HepG2 (cell line): ENCODE data around the gene TMIGD3. TPM values are rescaled to one million over a fixed set of nuclear protein-coding genes. Genes with fewer than 3 reads are reported as not detected.

Experiments used
- ADNP ChIP-seq: sonication (generic); formaldehyde crosslinking; IDR thresholded peaks from 2 replicates; pipeline ENCODE4 v1.4.0; 2020; ENCODE audit warnings: missing genetic modification reagents
- AKAP8 ChIP-seq: sonication (generic); formaldehyde crosslinking; IDR thresholded peaks from 2 replicates; pipeline ENCODE4 v1.5.1; 2020; ENCODE audit warnings: mild to moderate bottlenecking, missing genetic modification reagents
- CREB1 ChIP-seq, 2 experiments: fragments of 450-650 bp in 1 of 2; IDR thresholded peaks; 2 replicates each; pipeline ENCODE4 v1.6.1; 2016 to 2017; ENCODE audit warnings: control low read depth in 1 of 2, mild to moderate bottlenecking in 1 of 2, missing compliant biosample characterization in 1 of 2, missing genetic modification characterization in 1 of 2
- DNMT3B ChIP-seq: conservative IDR thresholded peaks from 2 replicates; pipeline ENCODE4 v1.6.1; 2016; ENCODE audit warnings: missing biosample characterization, control low read depth
- FOXA3 ChIP-seq: IDR thresholded peaks from 2 replicates; pipeline ENCODE4 v1.6.1; 2016; ENCODE audit warnings: missing genetic modification reagents, missing compliant biosample characterization
- HMG20B ChIP-seq: conservative IDR thresholded peaks from 2 replicates; pipeline ENCODE4 v1.6.1; 2016; ENCODE audit warnings: missing genetic modification reagents, missing compliant biosample characterization
- NR3C1 ChIP-seq: sonication (generic); formaldehyde crosslinking; IDR thresholded peaks from 2 replicates; pipeline ENCODE4 v1.4.0; 2020; ENCODE audit warnings: missing genetic modification reagents
- SKI ChIP-seq: fragments of 450-650 bp; IDR thresholded peaks from one replicate; pipeline ENCODE4 v1.6.1; 2018; ENCODE audit warnings: mild to moderate bottlenecking; ENCODE audit not compliant: partially characterized antibody
- SMARCE1 ChIP-seq: fragments of 450-650 bp; IDR thresholded peaks from 2 replicates; pipeline ENCODE4 v1.6.1; 2017; ENCODE audit warnings: borderline replicate concordance
- SMC3 ChIP-seq: IDR thresholded peaks from 2 replicates; pipeline ENCODE4 v1.6.1; 2011; ENCODE audit warnings: low read length, improper control_type of control experiment
- SRSF4 ChIP-seq: fragments of 200-400 bp; formaldehyde crosslinking; IDR thresholded peaks from one replicate; pipeline ENCODE4 v1.6.1; 2018; ENCODE audit warnings: mild to moderate bottlenecking, low read depth, low read length, moderate library complexity; ENCODE audit not compliant: poor library complexity, severe bottlenecking
- TBL1XR1 ChIP-seq: fragments of 150-350 bp; IDR thresholded peaks from 2 replicates; pipeline ENCODE4 v1.6.1; 2014; ENCODE audit warnings: borderline replicate concordance, low read length; ENCODE audit not compliant: partially characterized antibody
- XRCC5 ChIP-seq: fragments of 200-400 bp; formaldehyde crosslinking; optimal IDR thresholded peaks from 2 replicates; pipeline ENCODE3; 2017; ENCODE audit warnings: mild to moderate bottlenecking, low read length
- ZEB1 ChIP-seq: IDR thresholded peaks from 2 replicates; pipeline ENCODE4 v1.6.1; 2012; ENCODE audit warnings: mild to moderate bottlenecking, low read depth, inconsistent platforms; ENCODE audit not compliant: insufficient replicate concordance
- ZNF160 ChIP-seq: sonication (generic); formaldehyde crosslinking; IDR thresholded peaks from 2 replicates; pipeline ENCODE4 v1.8.0; 2022; ENCODE audit warnings: mild to moderate bottlenecking, inconsistent platforms, missing genetic modification reagents
- ZNF20 ChIP-seq: sonication (generic); formaldehyde crosslinking; IDR thresholded peaks from 2 replicates; pipeline ENCODE4 v1.4.0; 2020; ENCODE audit warnings: mild to moderate bottlenecking, moderate library complexity, missing genetic modification reagents
- polyA plus RNA-seq, 8 experiments: library from polyadenylated mRNA; depleted of rRNA in 3 of 8; stranded (reverse) in 7 of 8; unstranded in 1 of 8; fragments of >200 nt; fragmentation: Illumina TruSeq in 4 of 8; extraction: Trizol in 4 of 8; gene quantifications; 2 replicates each; pipeline versions ENCODE4 v1.2.1 to v1.2.3, GENCODE V29; 2011 to 2016; ENCODE audit warnings: low read depth in 4 of 8, missing spikeins in 1 of 8, mixed read lengths in 1 of 8; ENCODE audit not compliant: insufficient read depth in 1 of 8
- total RNA-seq, 5 experiments: library from RNA; depleted of rRNA; stranded (reverse); fragments of >200 nt; fragmentation: Illumina TruSeq; extraction: Trizol; gene quantifications; 2 replicates each; pipeline ENCODE4 v1.2.3, GENCODE V29; 2016; ENCODE audit warnings: low read depth in 1 of 5
- TF ChIP-seq, protein P1 (sequence below): sonication (generic); formaldehyde crosslinking; IDR thresholded peaks from 2 replicates; pipeline ENCODE4 v1.9.0; 2021; ENCODE audit warnings: missing genetic modification reagents, mild to moderate bottlenecking, borderline replicate concordance
- TF ChIP-seq, protein P2 (sequence below), 2 experiments: sonication (generic) in 1 of 2; formaldehyde crosslinking in 1 of 2; IDR thresholded peaks; 2 replicates each; pipeline versions ENCODE4 v1.4.0 to v1.6.1; 2016 to 2020; ENCODE audit warnings: borderline replicate concordance in 1 of 2, low read depth in 1 of 2, mild to moderate bottlenecking in 1 of 2, missing genetic modification reagents in 1 of 2
- TF ChIP-seq, protein P3 (sequence below): sonication (generic); formaldehyde crosslinking; IDR thresholded peaks from 2 replicates; pipeline ENCODE4 v1.8.0; 2022; ENCODE audit warnings: missing genetic modification reagents, mild to moderate bottlenecking, borderline replicate concordance
- TF ChIP-seq, protein P4 (sequence below): sonication (generic); formaldehyde crosslinking; IDR thresholded peaks from 2 replicates; pipeline ENCODE4 v1.5.0; 2020; ENCODE audit warnings: missing genetic modification reagents, mild to moderate bottlenecking, borderline replicate concordance

TMIGD3 gene
- total and polyA plus RNA-seq, 2 of the 13 experiments (the other 11 are each of a cell fraction or from before 2014, with no cell fraction given) = not detected

DNA sequence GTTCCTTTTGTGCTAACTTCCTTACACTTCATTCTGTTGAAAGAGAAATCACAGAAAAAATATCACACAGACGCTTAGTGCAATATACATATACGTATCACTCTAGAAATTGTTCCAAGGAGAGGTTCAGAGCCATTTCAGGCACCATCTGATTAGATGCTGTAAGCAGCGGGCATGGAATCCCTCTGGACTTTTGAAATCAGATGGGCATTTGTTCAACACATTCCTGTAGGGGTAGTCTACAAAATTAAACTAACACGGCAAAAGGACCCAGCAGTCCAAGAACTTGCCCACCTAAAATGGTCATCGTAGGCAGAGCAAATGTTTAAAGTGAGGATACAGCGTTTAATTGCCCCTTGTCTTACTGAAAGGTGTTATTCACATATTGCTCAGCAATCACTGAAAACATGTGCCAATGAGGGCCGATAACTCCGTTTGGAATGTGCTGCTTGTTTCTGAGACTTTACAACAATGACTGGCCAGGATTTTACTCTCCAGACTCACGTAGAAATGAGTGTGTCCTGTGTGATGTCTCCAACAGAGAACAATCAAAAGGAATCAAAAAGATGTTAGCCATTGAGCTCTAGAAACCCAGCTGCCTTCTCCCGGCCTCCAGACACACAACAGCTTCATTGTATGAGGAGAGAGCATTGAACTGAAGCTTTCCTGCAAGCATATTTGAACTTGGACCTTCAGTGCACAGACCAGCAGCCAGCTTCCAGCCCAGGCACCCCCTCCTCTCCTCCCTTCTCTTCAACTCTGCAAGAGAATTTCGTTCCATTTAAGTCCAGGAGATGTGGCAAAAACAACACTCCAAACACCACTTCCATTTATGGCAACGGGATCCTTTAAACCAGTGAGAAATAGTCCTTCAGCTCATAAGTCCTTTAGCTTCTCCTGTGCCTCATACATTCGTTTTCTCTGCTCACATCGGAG lies 32.1 kb upstream of the TMIGD3 start (continued):
- TF ChIP-seq, protein P1, sequence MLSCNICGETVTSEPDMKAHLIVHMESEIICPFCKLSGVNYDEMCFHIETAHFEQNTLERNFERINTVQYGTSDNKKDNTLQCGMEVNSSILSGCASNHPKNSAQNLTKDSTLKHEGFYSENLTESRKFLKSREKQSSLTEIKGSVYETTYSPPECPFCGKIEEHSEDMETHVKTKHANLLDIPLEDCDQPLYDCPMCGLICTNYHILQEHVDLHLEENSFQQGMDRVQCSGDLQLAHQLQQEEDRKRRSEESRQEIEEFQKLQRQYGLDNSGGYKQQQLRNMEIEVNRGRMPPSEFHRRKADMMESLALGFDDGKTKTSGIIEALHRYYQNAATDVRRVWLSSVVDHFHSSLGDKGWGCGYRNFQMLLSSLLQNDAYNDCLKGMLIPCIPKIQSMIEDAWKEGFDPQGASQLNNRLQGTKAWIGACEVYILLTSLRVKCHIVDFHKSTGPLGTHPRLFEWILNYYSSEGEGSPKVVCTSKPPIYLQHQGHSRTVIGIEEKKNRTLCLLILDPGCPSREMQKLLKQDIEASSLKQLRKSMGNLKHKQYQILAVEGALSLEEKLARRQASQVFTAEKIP = no peak
- TF ChIP-seq SMARCE1 (no peak), AKAP8 (CRISPR knock-in tag) (no peak), SKI (peak; percentile 90), ZNF160 (no peak), ADNP (CRISPR knock-in tag) (no peak), SMC3 (no peak), NR3C1 (CRISPR knock-in tag) (no peak), DNMT3B (no peak), XRCC5 (peak; percentile 49), SRSF4 (no peak), HMG20B (CRISPR knock-in tag) (no peak), FOXA3 (peak; percentile 56), ZNF20 (CRISPR knock-in tag) (no peak), CREB1 (IDR thresholded peaks at IDR 0.05) (no peak), CREB1 (CRISPR knock-in tag; IDR thresholded peaks at IDR 0.05) (no peak), ZEB1 (no peak), TBL1XR1 (peak; percentile 50)
- TF ChIP-seq, protein P2, sequence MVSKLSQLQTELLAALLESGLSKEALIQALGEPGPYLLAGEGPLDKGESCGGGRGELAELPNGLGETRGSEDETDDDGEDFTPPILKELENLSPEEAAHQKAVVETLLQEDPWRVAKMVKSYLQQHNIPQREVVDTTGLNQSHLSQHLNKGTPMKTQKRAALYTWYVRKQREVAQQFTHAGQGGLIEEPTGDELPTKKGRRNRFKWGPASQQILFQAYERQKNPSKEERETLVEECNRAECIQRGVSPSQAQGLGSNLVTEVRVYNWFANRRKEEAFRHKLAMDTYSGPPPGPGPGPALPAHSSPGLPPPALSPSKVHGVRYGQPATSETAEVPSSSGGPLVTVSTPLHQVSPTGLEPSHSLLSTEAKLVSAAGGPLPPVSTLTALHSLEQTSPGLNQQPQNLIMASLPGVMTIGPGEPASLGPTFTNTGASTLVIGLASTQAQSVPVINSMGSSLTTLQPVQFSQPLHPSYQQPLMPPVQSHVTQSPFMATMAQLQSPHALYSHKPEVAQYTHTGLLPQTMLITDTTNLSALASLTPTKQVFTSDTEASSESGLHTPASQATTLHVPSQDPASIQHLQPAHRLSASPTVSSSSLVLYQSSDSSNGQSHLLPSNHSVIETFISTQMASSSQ (IDR thresholded peaks at IDR 0.05; ENCODE audit: low read depth) = no peak
- TF ChIP-seq, protein P2 (CRISPR knock-in tag; IDR thresholded peaks at IDR 0.05; ENCODE audit: borderline replicate concordance) = no peak; the same call in 1 of the 2 replicates
- TF ChIP-seq, protein P3, sequence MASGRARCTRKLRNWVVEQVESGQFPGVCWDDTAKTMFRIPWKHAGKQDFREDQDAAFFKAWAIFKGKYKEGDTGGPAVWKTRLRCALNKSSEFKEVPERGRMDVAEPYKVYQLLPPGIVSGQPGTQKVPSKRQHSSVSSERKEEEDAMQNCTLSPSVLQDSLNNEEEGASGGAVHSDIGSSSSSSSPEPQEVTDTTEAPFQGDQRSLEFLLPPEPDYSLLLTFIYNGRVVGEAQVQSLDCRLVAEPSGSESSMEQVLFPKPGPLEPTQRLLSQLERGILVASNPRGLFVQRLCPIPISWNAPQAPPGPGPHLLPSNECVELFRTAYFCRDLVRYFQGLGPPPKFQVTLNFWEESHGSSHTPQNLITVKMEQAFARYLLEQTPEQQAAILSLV (CRISPR knock-in tag) = no peak
- TF ChIP-seq, protein P4, sequence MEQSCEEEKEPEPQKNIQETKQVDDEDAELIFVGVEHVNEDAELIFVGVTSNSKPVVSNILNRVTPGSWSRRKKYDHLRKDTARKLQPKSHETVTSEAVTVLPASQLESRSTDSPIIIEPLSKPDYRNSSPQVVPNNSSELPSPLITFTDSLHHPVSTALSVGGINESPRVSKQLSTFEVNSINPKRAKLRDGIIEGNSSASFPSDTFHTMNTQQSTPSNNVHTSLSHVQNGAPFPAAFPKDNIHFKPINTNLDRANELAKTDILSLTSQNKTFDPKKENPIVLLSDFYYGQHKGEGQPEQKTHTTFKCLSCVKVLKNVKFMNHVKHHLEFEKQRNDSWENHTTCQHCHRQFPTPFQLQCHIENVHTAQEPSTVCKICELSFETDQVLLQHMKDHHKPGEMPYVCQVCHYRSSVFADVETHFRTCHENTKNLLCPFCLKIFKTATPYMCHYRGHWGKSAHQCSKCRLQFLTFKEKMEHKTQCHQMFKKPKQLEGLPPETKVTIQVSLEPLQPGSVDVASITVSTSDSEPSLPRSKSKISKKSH (CRISPR knock-in tag) = no peak
